ENCODE data around the gene KCNA10. TPM values are rescaled to one million over a fixed set of nuclear protein-coding genes. Genes with fewer than 3 reads are reported as not detected.

Gene KCNA10
- polyA plus RNA-seq, 1 donor (not counting 4 experiments of a cell fraction or from before 2014, with no cell fraction given), result not detected

- H2AFZ ChIP-seq (ENCODE audit: control insufficient read depth, low read length), result no peak overlapping the region
- FAIRE-seq (no peak), DNase-seq (ENCODE audit: low read depth, low spot score) (no peak)
- no peaks in the 10 kb centered on the region for H3K79me2 ChIP-seq (ENCODE audit: control insufficient read depth, insufficient read depth, low read length)
- H3K27ac ChIP-seq (ENCODE audit: control insufficient read depth, insufficient read depth, low read length), result no peak overlapping the region
- no peak overlapping the region for H3K9ac ChIP-seq (ENCODE audit: control insufficient read depth, extremely low read depth, insufficient read depth, low read length)
- no peaks in the 10 kb centered on the region for H3K9me1 ChIP-seq (ENCODE audit: control insufficient read depth, extremely low read depth, insufficient read depth, low read length)
- peaks cover 38% of the 10 kb centered on the region for H3K4me1 ChIP-seq (ENCODE audit: control insufficient read depth, extremely low read depth, insufficient read depth, low read length)
- no peaks in the 10 kb centered on the region for H4K20me1 ChIP-seq (ENCODE audit: control insufficient read depth, extremely low read depth, insufficient read depth, low read length)
- H3K4me2 ChIP-seq (ENCODE audit: control insufficient read depth, extremely low read depth, insufficient read depth, low read depth, low read length), result no peak overlapping the region
- H3K9me3 ChIP-seq (ENCODE audit: control insufficient read depth, low read depth, low read length), result no peaks in the 10 kb centered on the region
- no peak overlapping the region for H3K4me3 ChIP-seq (ENCODE audit: control insufficient read depth in 2 of 3, extremely low read depth in 1 of 3, insufficient read depth in 2 of 3, low read depth in 1 of 3, low read length in 3 of 3)
- TF ChIP-seq CTCF (optimal IDR thresholded peaks at IDR 0.05 in 1 of 3, IDR thresholded peaks at IDR 0.05 in 1 of 3, conservative IDR thresholded peaks at IDR 0.05 in 1 of 3; ENCODE audit: extremely low read depth in 1 of 3, insufficient read depth in 2 of 3, low read length in 3 of 3), result no peak
- no peak for TF ChIP-seq EZH2 (IDR thresholded peaks at IDR 0.05; ENCODE audit: low read length)
- H3K27me3 ChIP-seq (ENCODE audit: control insufficient read depth, extremely low read depth, insufficient read depth, low read length), result peaks cover 5% of the 10 kb centered on the region
- dilution Hi-C loops (cut with MboI; ENCODE audit: extremely low pct_ligation_motif_present, low sequenced_read_pairs), result no loop called here
- no peaks in the 10 kb centered on the region for H3K36me3 ChIP-seq (ENCODE audit: control insufficient read depth in 2 of 2, extremely low read depth in 1 of 2, insufficient read depth in 2 of 2, low read length in 2 of 2)
These were observed 40.1 kb downstream of the KCNA10 start for GRCh38 chr1:110478886-110479285.

GRCh38 chr1:110477967-110478640 is 40.9 kb downstream of the KCNA10 start:
- no peak for TF ChIP-seq EZH2 (IDR thresholded peaks at IDR 0.05; ENCODE audit: low read length)
- peak in 1 of 3 experiments; percentile 5 for TF ChIP-seq CTCF (optimal IDR thresholded peaks at IDR 0.05 in 1 of 3, IDR thresholded peaks at IDR 0.05 in 1 of 3, conservative IDR thresholded peaks at IDR 0.05 in 1 of 3; ENCODE audit: extremely low read depth in 1 of 3, insufficient read depth in 2 of 3, low read length in 3 of 3)
- no peaks in the 10 kb centered on the region for H4K20me1 ChIP-seq (ENCODE audit: control insufficient read depth, extremely low read depth, insufficient read depth, low read length)
- H3K9me1 ChIP-seq (ENCODE audit: control insufficient read depth, extremely low read depth, insufficient read depth, low read length), result no peaks in the 10 kb centered on the region
- peaks cover 38% of the 10 kb centered on the region for H3K4me1 ChIP-seq (ENCODE audit: control insufficient read depth, extremely low read depth, insufficient read depth, low read length)
- FAIRE-seq (no peak), DNase-seq (ENCODE audit: low read depth, low spot score) (no peak)
- no peaks in the 10 kb centered on the region for H3K36me3 ChIP-seq (ENCODE audit: control insufficient read depth in 2 of 2, extremely low read depth in 1 of 2, insufficient read depth in 2 of 2, low read length in 2 of 2)
- H3K4me3 ChIP-seq (ENCODE audit: control insufficient read depth in 2 of 3, extremely low read depth in 1 of 3, insufficient read depth in 2 of 3, low read depth in 1 of 3, low read length in 3 of 3), result no peak overlapping the region
- dilution Hi-C loops (cut with MboI; ENCODE audit: extremely low pct_ligation_motif_present, low sequenced_read_pairs), result no loop called here
- no peaks in the 10 kb centered on the region for H3K9me3 ChIP-seq (ENCODE audit: control insufficient read depth, low read depth, low read length)
- H2AFZ ChIP-seq (ENCODE audit: control insufficient read depth, low read length), result no peak overlapping the region
- peaks cover under 1% of the 10 kb centered on the region for H3K27me3 ChIP-seq (ENCODE audit: control insufficient read depth, extremely low read depth, insufficient read depth, low read length)
- H3K4me2 ChIP-seq (ENCODE audit: control insufficient read depth, extremely low read depth, insufficient read depth, low read depth, low read length), result peak overlapping the region; percentile 47
- peak overlapping the region; percentile 57 for H3K27ac ChIP-seq (ENCODE audit: control insufficient read depth, insufficient read depth, low read length)
- H3K9ac ChIP-seq (ENCODE audit: control insufficient read depth, extremely low read depth, insufficient read depth, low read length), result no peak overlapping the region
- no peaks in the 10 kb centered on the region for H3K79me2 ChIP-seq (ENCODE audit: control insufficient read depth, insufficient read depth, low read length)

Measured in keratinocyte (primary cell).